ENCODE data around the gene SGIP1.

Gene SGIP1

GRCh38 chr1:66617362-66618184 lies 83.6 kb downstream of the SGIP1 start:
- FAIRE-seq, result no peak

GRCh38 chr1:66618390-66618789 lies 84.4 kb downstream of the SGIP1 start:
- no peak for FAIRE-seq

GRCh38 chr1:66623812-66624211 lies 89.9 kb downstream of the SGIP1 start:
- no peak for FAIRE-seq

- FAIRE-seq, result no peak
Measured at GRCh38 chr1:66624412-66625060, 90.6 kb downstream of the SGIP1 start.

- no peak for FAIRE-seq
Measured at GRCh38 chr1:66626261-66626660, 92.3 kb downstream of the SGIP1 start.

- no peak for FAIRE-seq
Measured at GRCh38 chr1:66628926-66629325, 95.0 kb downstream of the SGIP1 start.

GRCh38 chr1:66633159-66633558 lies 99.2 kb downstream of the SGIP1 start:
- FAIRE-seq, result no peak

- no peak for FAIRE-seq
Measured at GRCh38 chr1:66637146-66637545, 103.2 kb downstream of the SGIP1 start.

- no peak for FAIRE-seq
Measured at GRCh38 chr1:66641891-66642473, 108.0 kb downstream of the SGIP1 start.

- FAIRE-seq, result no peak
Measured at GRCh38 chr1:66642992-66643391, 109.0 kb downstream of the SGIP1 start.

GRCh38 chr1:66644331-66644730 lies 110.4 kb downstream of the SGIP1 start:
- no peak for FAIRE-seq

GRCh38 chr1:66648901-66649595 lies 115.1 kb downstream of the SGIP1 start:
- FAIRE-seq, result no peak

GRCh38 chr1:66652556-66652955 lies 118.6 kb downstream of the SGIP1 start:
- no peak for FAIRE-seq

- FAIRE-seq, result no peak
Measured at GRCh38 chr1:66654643-66655042, 120.7 kb downstream of the SGIP1 start.

GRCh38 chr1:66671455-66671854 lies 137.5 kb downstream of the SGIP1 start:
- FAIRE-seq, result no peak

GRCh38 chr1:66676613-66677298 lies 142.8 kb downstream of the SGIP1 start:
- FAIRE-seq, result no peak

GRCh38 chr1:66678146-66678545 lies 144.2 kb downstream of the SGIP1 start:
- FAIRE-seq, result no peak

- no peak for FAIRE-seq
Measured at GRCh38 chr1:66679140-66679539, 145.2 kb downstream of the SGIP1 start.

GRCh38 chr1:66681686-66682085 lies 147.7 kb downstream of the SGIP1 start:
- no peak for FAIRE-seq

GRCh38 chr1:66682106-66682505 lies 148.2 kb downstream of the SGIP1 start:
- FAIRE-seq, result no peak

- FAIRE-seq, result no peak
Measured at GRCh38 chr1:66684353-66684752, 150.4 kb downstream of the SGIP1 start.

- FAIRE-seq, result no peak
Measured at GRCh38 chr1:66685265-66685664, 151.3 kb downstream of the SGIP1 start.

GRCh38 chr1:66685670-66686069 lies 151.7 kb downstream of the SGIP1 start:
- FAIRE-seq, result no peak

Data from A204.1 (cell line).